HL-60/S4 treated with phorbol 12-myristate 13-acetate at 8.2 ng/mL for 4 days and 3 days (cell line): ENCODE measurements around the gene CENPO.
"Not testable (repeated sequence)": the region's sequence is repeated elsewhere in the genome, so short reads cannot be mapped to it uniquely, and the experiment has no call there.

Source experiments
- in situ Hi-C: fragments of 300-500 bp; cut with MboI; formaldehyde crosslinking; loops from 2 replicates; pipeline ENCODE4 v1.15.0; 2022; ENCODE audit warnings: low sequenced_read_pairs

CENPO gene

GRCh38 chr2:24835411-24835810 lies 42.2 kb downstream of the CENPO start:
- in situ Hi-C loops, result not testable (repeated sequence)

GRCh38 chr2:24836206-24836605 lies 43.0 kb downstream of the CENPO start:
- in situ Hi-C loops, result no loop called here

GRCh38 chr2:24836706-24837105 lies 43.5 kb downstream of the CENPO start:
- in situ Hi-C loops, result no loop called here

- in situ Hi-C loops, result no loop called here
Measured at GRCh38 chr2:24837996-24838513, 44.8 kb downstream of the CENPO start.

- in situ Hi-C loops, result no loop called here
Measured at GRCh38 chr2:24838541-24838940, 45.3 kb downstream of the CENPO start.

GRCh38 chr2:24839729-24840128 lies 46.5 kb downstream of the CENPO start:
- in situ Hi-C loops, result no loop called here

- in situ Hi-C loops, result no loop called here
Measured at GRCh38 chr2:24840164-24840869, 47.1 kb downstream of the CENPO start.

- in situ Hi-C loops, result no loop called here
Measured at GRCh38 chr2:24840962-24841945, 48.0 kb downstream of the CENPO start.

GRCh38 chr2:24842081-24843050 lies 49.1 kb downstream of the CENPO start:
- in situ Hi-C loops, result no loop called here

GRCh38 chr2:24843330-24843860 lies 50.2 kb downstream of the CENPO start:
- in situ Hi-C loops, result no loop called here

- in situ Hi-C loops, result no loop called here
Measured at GRCh38 chr2:24844023-24844685, 50.9 kb downstream of the CENPO start.

- in situ Hi-C loops, result no loop called here
Measured at GRCh38 chr2:24845691-24846090, 52.5 kb downstream of the CENPO start.

- in situ Hi-C loops, result no loop called here
Measured at GRCh38 chr2:24850944-24851343, 57.7 kb downstream of the CENPO start.

- in situ Hi-C loops, result no loop called here
Measured at GRCh38 chr2:24852026-24852425, 58.8 kb downstream of the CENPO start.

GRCh38 chr2:24852431-24853020 lies 59.3 kb downstream of the CENPO start:
- in situ Hi-C loops, result no loop called here

GRCh38 chr2:24853046-24853445 lies 59.8 kb downstream of the CENPO start:
- in situ Hi-C loops, result no loop called here

GRCh38 chr2:24853996-24854395 lies 60.8 kb downstream of the CENPO start:
- in situ Hi-C loops, result no loop called here

GRCh38 chr2:24855022-24855622 lies 61.9 kb downstream of the CENPO start:
- in situ Hi-C loops, result no loop called here

GRCh38 chr2:24855726-24856125 lies 62.5 kb downstream of the CENPO start:
- in situ Hi-C loops, result no loop called here
